Right lobe of liver (tissue), 4 donors: ENCODE measurements around the gene PRKD2.

ENCODE experiments used
- CTCF ChIP-seq, 4 donors: fragments of 200-600 bp in 3 of 4; fragments of 450-650 bp in 1 of 4; IDR thresholded peaks; one replicate each; pipeline versions ENCODE4 v1.5.1 to v1.8.0; 2016 to 2022; ENCODE audit warnings: antibody characterized with exemption in 4 of 4, mild to moderate bottlenecking in 2 of 4
- POLR2A ChIP-seq: fragments of 450-650 bp; IDR thresholded peaks from one replicate; pipeline ENCODE4 v1.6.1; 2017; ENCODE audit warnings: antibody characterized with exemption, mild to moderate bottlenecking
- donor health status: DM: no; HTN: no; CAD: no.
- donor health status: DM: no; HTN: no; CAD: no.
- donor health status: DM: no; HTN: yes; CAD: no.

- no peak for TF ChIP-seq CTCF (IDR thresholded peaks at IDR 0.05)
- no peak for TF ChIP-seq POLR2A
Observed at GRCh38 chr19:46756544-46756888, 39.6 kb upstream of the PRKD2 start.
